DLD1 (cell line): ENCODE results near the gene SPC24.
"Not testable (repeated sequence)": the region's sequence is repeated elsewhere in the genome, so short reads cannot be mapped to it uniquely, and the experiment has no call there.

Source experiments
- in situ Hi-C: cut with HindIII; loops from 2 replicates; pipeline ENCODE4 v1.10.0; 2017; ENCODE audit warnings: low sequenced_read_pairs

The SPC24 gene

DNA sequence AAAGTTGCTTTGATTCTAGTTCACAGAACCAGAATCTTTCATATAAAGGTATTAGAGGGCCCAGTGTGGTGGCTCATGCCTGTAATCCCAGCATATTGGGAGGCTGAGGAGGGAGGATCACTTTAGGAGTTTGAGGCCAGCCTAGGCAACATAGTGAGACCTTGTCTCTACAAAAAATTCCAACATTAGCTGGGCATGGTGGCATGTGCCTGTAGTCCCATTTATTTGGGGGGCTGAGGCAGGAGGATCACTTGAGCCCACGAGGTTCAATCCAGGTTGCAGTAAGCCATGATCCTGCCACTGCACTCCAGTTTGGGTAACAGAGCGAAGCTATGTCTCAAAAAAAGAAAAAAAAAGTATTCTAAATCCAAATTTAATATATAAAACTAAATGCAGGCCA lies 57.3 kb downstream of the SPC24 start:
- in situ Hi-C loops: no loop called here

- in situ Hi-C loops: not testable (repeated sequence)
Measured at GRCh38 chr19:11097367-11097766, 58.2 kb downstream of the SPC24 start.

DNA sequence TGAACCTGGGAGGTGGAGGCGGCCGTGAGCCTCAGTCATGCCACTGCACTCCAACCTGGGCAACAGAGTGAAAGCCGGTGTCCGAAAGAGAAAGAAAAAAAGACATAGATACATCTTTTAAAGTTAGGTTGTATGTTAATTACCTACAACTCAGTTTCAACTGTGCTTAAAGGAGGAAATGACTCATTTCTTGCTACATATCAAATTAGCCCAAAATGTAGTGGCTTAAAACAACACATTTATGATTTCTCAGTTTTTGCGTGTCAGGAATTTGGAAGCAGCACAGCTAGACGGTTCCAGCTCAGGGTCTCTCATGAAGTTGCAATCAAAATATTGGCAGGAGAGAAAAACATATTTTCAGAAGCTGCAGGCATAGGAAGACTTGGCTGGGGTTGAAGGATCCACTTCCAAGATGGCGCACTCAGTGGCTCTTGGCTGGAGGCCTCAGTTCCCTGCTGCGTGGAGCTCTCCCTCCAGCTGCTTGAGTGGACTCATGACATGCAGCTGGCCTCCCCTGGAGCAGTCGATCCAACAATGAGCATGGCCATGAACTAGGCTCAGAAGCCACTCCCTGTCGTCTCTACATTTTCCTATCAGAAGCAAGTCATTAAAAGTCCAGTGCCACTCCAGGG lies 59.3 kb downstream of the SPC24 start:
- in situ Hi-C loops: no loop called here
